ENCODE data around the gene CCL23. TPM values are rescaled to one million over a fixed set of nuclear protein-coding genes. Genes with fewer than 3 reads are reported as not detected.

Gene CCL23
- total RNA-seq, 1 donor from 2014 or later: not detected

DNA sequence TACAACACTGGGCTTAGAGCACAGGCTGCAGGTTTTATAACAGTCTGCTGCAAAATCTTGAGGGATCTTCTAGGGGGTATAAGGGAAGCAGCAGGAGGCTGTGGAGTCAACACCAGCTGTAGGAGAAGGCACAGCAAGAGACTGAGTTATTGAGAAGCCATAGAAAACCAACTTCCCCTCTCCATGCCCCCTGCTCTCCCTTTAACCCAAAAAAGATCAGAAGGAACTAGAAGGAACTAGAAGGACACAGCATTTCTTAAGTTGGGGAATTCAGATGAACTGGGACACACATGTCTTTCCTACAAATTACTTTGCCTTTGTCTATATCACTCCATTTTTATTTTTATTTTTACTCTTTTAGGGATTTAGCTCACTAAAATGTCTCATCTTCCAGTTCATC, 40.1 kb upstream of the CCL23 start:
- TF ChIP-seq, protein P1, sequence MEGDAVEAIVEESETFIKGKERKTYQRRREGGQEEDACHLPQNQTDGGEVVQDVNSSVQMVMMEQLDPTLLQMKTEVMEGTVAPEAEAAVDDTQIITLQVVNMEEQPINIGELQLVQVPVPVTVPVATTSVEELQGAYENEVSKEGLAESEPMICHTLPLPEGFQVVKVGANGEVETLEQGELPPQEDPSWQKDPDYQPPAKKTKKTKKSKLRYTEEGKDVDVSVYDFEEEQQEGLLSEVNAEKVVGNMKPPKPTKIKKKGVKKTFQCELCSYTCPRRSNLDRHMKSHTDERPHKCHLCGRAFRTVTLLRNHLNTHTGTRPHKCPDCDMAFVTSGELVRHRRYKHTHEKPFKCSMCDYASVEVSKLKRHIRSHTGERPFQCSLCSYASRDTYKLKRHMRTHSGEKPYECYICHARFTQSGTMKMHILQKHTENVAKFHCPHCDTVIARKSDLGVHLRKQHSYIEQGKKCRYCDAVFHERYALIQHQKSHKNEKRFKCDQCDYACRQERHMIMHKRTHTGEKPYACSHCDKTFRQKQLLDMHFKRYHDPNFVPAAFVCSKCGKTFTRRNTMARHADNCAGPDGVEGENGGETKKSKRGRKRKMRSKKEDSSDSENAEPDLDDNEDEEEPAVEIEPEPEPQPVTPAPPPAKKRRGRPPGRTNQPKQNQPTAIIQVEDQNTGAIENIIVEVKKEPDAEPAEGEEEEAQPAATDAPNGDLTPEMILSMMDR (conservative IDR thresholded peaks at IDR 0.05): no peak
- H3K4me1 Mint-ChIP-seq (ENCODE audit: unreplicated experiment): no peaks in the 10 kb centered on the region
- no peaks in the 10 kb centered on the region for H3K9me3 Mint-ChIP-seq
- H3K27ac Mint-ChIP-seq: no peak overlapping the region
- H3K27me3 Mint-ChIP-seq: peaks cover 20% of the 10 kb centered on the region
- H3K36me3 Mint-ChIP-seq: no peaks in the 10 kb centered on the region
- DNase-seq (ENCODE audit: extremely low spot score, unreplicated experiment): no peak
- no peak overlapping the region for H3K4me3 Mint-ChIP-seq

DNA sequence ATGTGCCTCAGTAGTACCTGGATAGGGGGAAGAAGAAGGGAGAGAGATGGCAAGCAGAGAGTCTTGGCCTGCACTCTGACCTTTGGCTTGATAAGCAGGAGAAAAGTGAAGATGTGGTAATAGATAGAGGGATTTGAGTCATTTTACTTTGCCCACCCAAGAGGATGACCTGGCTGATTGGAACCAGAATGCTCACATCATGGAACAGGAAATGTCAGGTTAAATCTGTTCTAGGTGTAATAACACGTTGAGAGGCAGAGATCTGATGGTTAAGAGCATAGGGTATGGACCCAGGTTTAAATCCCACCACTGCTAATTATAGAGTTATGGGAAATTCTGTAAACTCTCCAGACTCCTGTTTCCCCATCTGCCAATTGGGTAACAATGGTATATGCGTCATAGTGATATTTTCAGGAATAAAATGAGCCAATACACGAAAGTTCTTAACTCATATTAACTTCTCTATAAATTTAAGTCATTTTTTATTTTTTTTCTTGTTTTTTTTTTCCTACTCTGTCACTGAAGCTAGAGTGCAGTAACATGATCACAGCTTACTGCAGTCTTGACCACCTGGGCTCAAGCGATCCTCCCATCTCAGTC, 38.2 kb upstream of the CCL23 start:
- Mint-ChIP-seq H3K9me3 (no peaks in the 10 kb centered on the region), H3K36me3 (no peaks in the 10 kb centered on the region), H3K27ac (no peak overlapping the region), H3K4me3 (no peak overlapping the region), H3K4me1 (ENCODE audit: unreplicated experiment) (no peaks in the 10 kb centered on the region), H3K27me3 (peaks cover 29% of the 10 kb centered on the region)
- no peak for DNase-seq (ENCODE audit: extremely low spot score, unreplicated experiment)
- TF ChIP-seq, protein P1 (conservative IDR thresholded peaks at IDR 0.05): no peak

DNA sequence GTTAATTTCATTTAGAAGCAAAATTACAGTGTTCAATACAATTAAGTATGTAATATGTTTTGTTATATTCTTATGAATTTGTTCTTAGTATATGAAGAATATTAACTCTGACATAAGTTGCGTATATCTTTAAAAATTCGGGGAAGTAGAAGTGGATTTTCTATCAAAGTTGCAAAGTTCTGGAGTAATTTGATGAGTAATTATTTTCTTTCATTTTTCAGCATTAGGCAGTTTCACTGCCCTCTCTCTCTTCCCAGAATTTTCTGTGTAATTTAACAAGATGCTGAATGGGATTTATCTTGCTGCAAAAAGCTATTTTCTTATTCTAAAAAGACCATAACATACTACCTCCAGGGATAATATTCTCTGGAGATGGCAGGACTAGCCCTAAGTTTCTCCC, 37.4 kb upstream of the CCL23 start:
- Mint-ChIP-seq H3K27ac (no peak overlapping the region), H3K36me3 (no peaks in the 10 kb centered on the region), H3K4me3 (no peak overlapping the region), H3K27me3 (peaks cover 30% of the 10 kb centered on the region), H3K9me3 (no peaks in the 10 kb centered on the region), H3K4me1 (ENCODE audit: unreplicated experiment) (no peaks in the 10 kb centered on the region)
- DNase-seq (ENCODE audit: extremely low spot score, unreplicated experiment): no peak
- TF ChIP-seq, protein P1 (conservative IDR thresholded peaks at IDR 0.05): no peak

DNA sequence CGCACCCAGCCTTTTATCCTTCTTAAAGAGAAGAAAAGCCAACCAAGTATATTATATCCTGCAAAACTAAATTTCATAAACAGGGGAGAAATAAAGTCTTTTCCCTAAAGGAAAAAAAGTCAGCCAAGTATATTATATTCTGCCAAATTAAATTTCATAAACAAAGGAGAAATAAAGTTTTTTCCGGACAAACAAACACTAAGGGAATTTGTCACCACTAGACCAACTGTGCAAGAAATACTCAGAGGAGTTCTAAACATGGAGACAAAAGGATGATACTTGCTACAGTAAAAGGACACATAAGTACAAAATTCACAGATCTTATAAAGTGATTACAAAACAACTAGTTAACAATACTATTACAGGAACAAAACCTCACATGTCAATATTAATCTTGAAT, 31.9 kb upstream of the CCL23 start:
- Mint-ChIP-seq H3K36me3 (no peaks in the 10 kb centered on the region), H3K9me3 (peaks cover under 1% of the 10 kb centered on the region), H3K4me1 (ENCODE audit: unreplicated experiment) (no peaks in the 10 kb centered on the region), H3K27ac (no peak overlapping the region), H3K4me3 (no peak overlapping the region), H3K27me3 (peaks cover 23% of the 10 kb centered on the region)
- TF ChIP-seq, protein P1 (conservative IDR thresholded peaks at IDR 0.05): no peak
- no peak for DNase-seq (ENCODE audit: extremely low spot score, unreplicated experiment)

DNA sequence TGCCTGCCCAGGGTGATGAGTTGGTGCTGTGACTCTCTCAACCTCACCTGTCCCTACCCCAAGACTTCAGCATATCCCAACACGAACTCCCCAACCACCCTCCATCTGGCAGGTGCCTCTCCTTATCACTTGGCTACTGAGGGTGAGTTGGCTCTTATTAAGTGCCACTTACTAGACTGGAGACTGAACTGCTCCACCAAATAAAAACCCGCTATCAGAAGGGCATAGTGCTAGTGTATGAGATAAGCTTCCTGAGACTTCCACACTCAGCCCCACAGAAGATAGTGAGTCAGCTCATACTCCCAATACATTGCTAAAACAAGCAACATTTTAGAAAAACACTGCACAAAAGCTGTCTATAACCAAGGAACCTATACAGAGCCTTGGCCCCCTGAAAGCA, 30.3 kb upstream of the CCL23 start:
- H3K4me3 Mint-ChIP-seq: no peak overlapping the region
- no peaks in the 10 kb centered on the region for H3K36me3 Mint-ChIP-seq
- peaks cover 5% of the 10 kb centered on the region for H3K9me3 Mint-ChIP-seq
- no peak overlapping the region for H3K27ac Mint-ChIP-seq
- no peaks in the 10 kb centered on the region for H3K4me1 Mint-ChIP-seq (ENCODE audit: unreplicated experiment)
- DNase-seq (ENCODE audit: extremely low spot score, unreplicated experiment): no peak
- peaks cover 18% of the 10 kb centered on the region for H3K27me3 Mint-ChIP-seq
- TF ChIP-seq, protein P1 (conservative IDR thresholded peaks at IDR 0.05): no peak

DNA sequence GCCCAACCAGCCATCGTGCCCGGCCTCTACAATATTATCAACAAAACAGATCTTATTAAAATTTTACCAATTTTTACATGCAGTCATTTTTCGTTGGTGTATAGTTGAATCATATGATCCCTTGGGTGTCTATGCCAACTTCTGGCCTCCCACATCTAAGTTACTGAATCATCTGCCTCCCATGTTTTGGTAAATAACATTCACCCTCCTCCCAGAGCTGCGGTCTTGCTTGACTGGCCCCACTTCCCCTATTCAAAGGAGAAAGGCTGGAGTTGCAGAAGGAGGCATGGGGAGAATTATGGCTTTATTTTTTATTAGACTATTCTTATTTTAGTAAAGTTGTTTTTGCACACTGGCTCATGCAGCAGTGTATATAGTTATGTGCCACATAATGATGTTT, 18.5 kb upstream of the CCL23 start:
- no peak for DNase-seq (ENCODE audit: extremely low spot score, unreplicated experiment)
- peaks cover 16% of the 10 kb centered on the region for H3K27me3 Mint-ChIP-seq
- H3K9me3 Mint-ChIP-seq: no peaks in the 10 kb centered on the region
- TF ChIP-seq, protein P1 (conservative IDR thresholded peaks at IDR 0.05): no peak
- H3K27ac Mint-ChIP-seq: no peak overlapping the region
- no peaks in the 10 kb centered on the region for H3K36me3 Mint-ChIP-seq
- no peaks in the 10 kb centered on the region for H3K4me1 Mint-ChIP-seq (ENCODE audit: unreplicated experiment)
- no peak overlapping the region for H3K4me3 Mint-ChIP-seq

Measured in type B pancreatic cell (in vitro differentiated cells).